ENCODE results near the gene RAD52.
A peak's percentile ranks its signal among the peaks of the same experiment; 100 is the strongest.

The RAD52 gene

GRCh38 chr12:988646-989045, 39.2 kb upstream of the RAD52 start:
- Histone ChIP-seq H3K27me3 (ENCODE audit: insufficient read depth, poor library complexity, severe bottlenecking) (no peaks in the 10 kb centered on the region), H3K27ac (replicated peaks) (peak overlapping the region; percentile 95), H3K4me3 (replicated peaks; ENCODE audit: insufficient read depth, low read length) (no peak overlapping the region)
- DNase-seq (ENCODE audit: low read depth in 1 of 2, low spot score in 1 of 2), result no peak
- TF ChIP-seq SPI1 (IDR thresholded peaks at IDR 0.05; ENCODE audit: borderline replicate concordance, low read depth) (no peak), GABPA (IDR thresholded peaks at IDR 0.05; ENCODE audit: low read depth) (no peak), REST (IDR thresholded peaks at IDR 0.05; ENCODE audit: insufficient replicate concordance, low read depth) (no peak), CTCF (IDR thresholded peaks at IDR 0.05; ENCODE audit: insufficient read depth, low read length) (no peak), POLR2AphosphoS5 (IDR thresholded peaks at IDR 0.05; ENCODE audit: low read depth) (no peak)

- TF ChIP-seq CTCF (IDR thresholded peaks at IDR 0.05; ENCODE audit: insufficient read depth, low read length) (no peak), REST (IDR thresholded peaks at IDR 0.05; ENCODE audit: insufficient replicate concordance, low read depth) (no peak), GABPA (IDR thresholded peaks at IDR 0.05; ENCODE audit: low read depth) (no peak), POLR2AphosphoS5 (IDR thresholded peaks at IDR 0.05; ENCODE audit: low read depth) (no peak)
- no peak for DNase-seq (ENCODE audit: low read depth in 1 of 2, low spot score in 1 of 2)
Measured at GRCh38 chr12:981961-982360, 32.5 kb upstream of the RAD52 start.

GRCh38 chr12:981176-981828, 31.8 kb upstream of the RAD52 start:
- no peaks in the 10 kb centered on the region for H3K27me3 ChIP-seq (ENCODE audit: insufficient read depth, poor library complexity, severe bottlenecking)
- H3K27ac ChIP-seq (replicated peaks), result no peak overlapping the region
- no peak for DNase-seq (ENCODE audit: low read depth in 1 of 2, low spot score in 1 of 2)
- no peak for TF ChIP-seq CTCF (IDR thresholded peaks at IDR 0.05; ENCODE audit: insufficient read depth, low read length)
- no peak for TF ChIP-seq GABPA (IDR thresholded peaks at IDR 0.05; ENCODE audit: low read depth)
- TF ChIP-seq SPI1 (IDR thresholded peaks at IDR 0.05; ENCODE audit: borderline replicate concordance, low read depth), result no peak
- TF ChIP-seq POLR2AphosphoS5 (IDR thresholded peaks at IDR 0.05; ENCODE audit: low read depth), result no peak
- TF ChIP-seq REST (IDR thresholded peaks at IDR 0.05; ENCODE audit: insufficient replicate concordance, low read depth), result no peak
- no peak overlapping the region for H3K4me3 ChIP-seq (replicated peaks; ENCODE audit: insufficient read depth, low read length)

More at GRCh38 chr12:981961-982360, 32.5 kb upstream of the RAD52 start:
- no peak overlapping the region for H3K27ac ChIP-seq (replicated peaks)
- H3K27me3 ChIP-seq (ENCODE audit: insufficient read depth, poor library complexity, severe bottlenecking), result no peaks in the 10 kb centered on the region
- H3K4me3 ChIP-seq (replicated peaks; ENCODE audit: insufficient read depth, low read length), result no peak overlapping the region

All from HL-60 (cell line).